DMS153 treated with DMSO at 0.1 percent for 48 hours (cell line): ENCODE data around the gene LDB1.

Experiments
- DNase-seq: peaks from one replicate; lab custom pipeline; 2025; ENCODE audit not compliant: unreplicated experiment; lab: John Stamatoyannopoulos, UW

The LDB1 gene

GRCh38 chr10:102064868-102065560 is 55.2 kb downstream of the LDB1 start, which contains the start of gene HPS6:
Gene HPS6 (plus strand): TSS chr10:102065349. CDS start chr10:102065475, 126 bp downstream.
- peak; percentile 74 for DNase-seq

GRCh38 chr10:102064503-102064867 is 55.7 kb downstream of the LDB1 start:
- no peak for DNase-seq

- no peak for DNase-seq
Measured at GRCh38 chr10:102059987-102060386, 60.2 kb downstream of the LDB1 start.
